Upper lobe of left lung (tissue), 4 donors: ENCODE data around the gene ULK3.

Source experiments
- CTCF ChIP-seq, 6 experiments: fragments of 450-650 bp in 4 of 6; fragments of 200-600 bp in 2 of 6; sonication (generic) in 2 of 6; IDR thresholded peaks; one replicate each; pipeline ENCODE4 v1.5.1; 2016 to 2019; ENCODE audit warnings: antibody characterized with exemption in 6 of 6
- EP300 ChIP-seq, 4 donors: sonication (generic); formaldehyde crosslinking; IDR thresholded peaks; one replicate each; pipeline ENCODE4 v1.5.1; 2017; ENCODE audit warnings: antibody characterized with exemption in 4 of 4, control low read depth in 2 of 4
- POLR2A ChIP-seq, 4 donors: fragments of 450-650 bp; IDR thresholded peaks; one replicate each; pipeline ENCODE4 v1.5.1; 2016 to 2017; ENCODE audit warnings: antibody characterized with exemption in 4 of 4, mild to moderate bottlenecking in 2 of 4
- POLR2AphosphoS5 ChIP-seq, 2 donors: sonication (generic); formaldehyde crosslinking; IDR thresholded peaks; one replicate each; pipeline ENCODE4 v1.5.1; 2017; ENCODE audit warnings: antibody characterized with exemption in 2 of 2

DNA sequence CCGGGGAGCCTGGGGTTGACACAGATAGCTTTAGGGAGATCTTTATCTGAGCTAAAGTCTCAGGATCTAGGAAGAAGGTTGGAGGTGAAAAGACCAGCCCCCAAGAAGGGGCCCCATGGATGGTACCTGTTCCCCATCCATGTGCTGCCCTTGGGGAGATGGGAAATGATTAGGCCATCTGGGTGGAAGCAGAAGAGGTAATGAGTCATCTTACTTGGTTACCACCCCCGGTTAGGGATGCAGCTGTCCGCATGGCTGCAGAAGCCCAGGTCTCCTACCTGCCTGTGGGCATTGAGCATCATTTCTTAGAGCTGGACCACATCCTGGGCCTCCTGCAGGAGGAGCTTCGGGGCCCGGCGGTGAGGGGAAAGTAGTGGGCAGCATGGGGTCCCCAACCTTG is 19.6 kb downstream of the ULK3 start:
- no peak for TF ChIP-seq POLR2AphosphoS5 (IDR thresholded peaks at IDR 0.05)
- TF ChIP-seq CTCF (IDR thresholded peaks at IDR 0.05): no peak
- no peak for TF ChIP-seq POLR2A (IDR thresholded peaks at IDR 0.05)
- no peak for TF ChIP-seq EP300 (IDR thresholded peaks at IDR 0.05)
